IPS-NIHi7 (cell line): ENCODE results near the gene PLEKHA6.

Source experiments
- DNase-seq: peaks from one replicate; pipeline ENCODE4 v3.0.0; 2012; ENCODE audit warnings: mixed read lengths; ENCODE audit errors: extremely low spot score

Gene PLEKHA6

GRCh38 chr1:204359474-204360255, at the start of gene PLEKHA6:
PLEKHA6 (minus strand) TSS chr1:204359929; CDS start chr1:204273727, 86,202 bp downstream.
- DNase-seq, result no peak

- DNase-seq, result no peak
These were observed 49.4 kb upstream of the PLEKHA6 start for GRCh38 chr1:204409123-204409522.

GRCh38 chr1:204408602-204409001, 48.9 kb upstream of the PLEKHA6 start:
- DNase-seq, result no peak

GRCh38 chr1:204408074-204408507, 48.4 kb upstream of the PLEKHA6 start:
- DNase-seq, result no peak

GRCh38 chr1:204407295-204407971, 47.7 kb upstream of the PLEKHA6 start:
- no peak for DNase-seq

- no peak for DNase-seq
These were observed 46.9 kb upstream of the PLEKHA6 start for GRCh38 chr1:204406621-204407020.

- DNase-seq, result no peak
These were observed 46.3 kb upstream of the PLEKHA6 start for GRCh38 chr1:204405988-204406387.

GRCh38 chr1:204404629-204405028, 44.9 kb upstream of the PLEKHA6 start:
- no peak for DNase-seq

- DNase-seq, result no peak
These were observed 42.7 kb upstream of the PLEKHA6 start for GRCh38 chr1:204402391-204402790.

- DNase-seq, result no peak
These were observed 42.0 kb upstream of the PLEKHA6 start for GRCh38 chr1:204401730-204402129.

- DNase-seq, result no peak
These were observed 41.3 kb upstream of the PLEKHA6 start for GRCh38 chr1:204400882-204401510.

GRCh38 chr1:204398197-204399125, 38.7 kb upstream of the PLEKHA6 start:
- DNase-seq, result peak; percentile 93

GRCh38 chr1:204396015-204396583, 36.4 kb upstream of the PLEKHA6 start:
- DNase-seq, result no peak

GRCh38 chr1:204391629-204392028, 31.9 kb upstream of the PLEKHA6 start:
- DNase-seq, result no peak

- no peak for DNase-seq
These were observed 31.2 kb upstream of the PLEKHA6 start for GRCh38 chr1:204390751-204391466.

- DNase-seq, result no peak
These were observed 26.0 kb upstream of the PLEKHA6 start for GRCh38 chr1:204385727-204386126.

GRCh38 chr1:204384636-204385352, 25.1 kb upstream of the PLEKHA6 start:
- DNase-seq, result no peak

- DNase-seq, result no peak
These were observed 23.6 kb upstream of the PLEKHA6 start for GRCh38 chr1:204383163-204383904.

- DNase-seq, result no peak
These were observed 23.0 kb upstream of the PLEKHA6 start for GRCh38 chr1:204382714-204383083.
